Stimulated activated naive CD4-positive, alpha-beta T cell (primary cell): ENCODE data around the gene ZNF804A.
"Not testable (repeated sequence)": the region's sequence is repeated elsewhere in the genome, so short reads cannot be mapped to it uniquely, and the experiment has no call there.

ENCODE experiments used
- DNase-seq, 6 experiments: peaks; one replicate each; lab custom pipeline; 2025; lab: John Stamatoyannopoulos, UW

Gene ZNF804A

DNA sequence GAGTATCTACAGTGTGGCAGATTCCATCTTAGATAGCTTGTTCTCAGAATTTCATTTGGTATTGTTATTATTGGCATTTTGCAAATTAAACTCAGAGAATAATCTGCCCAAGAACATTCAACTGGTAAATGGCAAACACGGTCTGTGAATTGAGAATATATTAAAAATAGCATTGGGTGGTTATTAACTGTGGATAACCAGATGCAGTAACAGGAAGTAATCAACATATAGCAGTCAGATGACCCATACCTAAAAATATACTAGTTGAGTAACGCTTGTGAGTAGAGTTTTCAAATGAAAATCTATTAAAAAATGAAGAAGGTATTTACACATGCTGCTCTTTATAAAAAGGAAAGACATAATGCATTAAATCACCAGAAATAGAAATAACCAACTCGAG is 129.5 kb downstream of the ZNF804A start:
- DNase-seq = no peak

DNA sequence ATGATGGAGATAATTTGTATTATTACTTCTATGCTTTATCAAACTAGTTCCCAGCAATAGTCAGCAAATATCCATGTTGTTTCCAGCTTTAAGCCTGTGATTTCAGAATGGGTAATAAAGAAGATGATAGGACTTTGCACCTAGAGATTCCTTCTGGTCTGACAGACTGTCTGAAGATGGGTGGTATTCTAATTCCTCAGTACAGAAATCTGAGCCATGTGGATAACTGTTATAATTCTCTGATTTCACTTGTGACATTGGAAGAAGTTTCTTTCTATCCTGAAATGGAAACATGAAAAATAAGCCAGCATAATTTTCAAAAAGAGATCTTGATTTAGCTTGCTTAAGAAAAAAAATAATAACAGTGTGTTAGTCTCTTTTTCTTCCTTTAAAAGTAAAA is 130.1 kb downstream of the ZNF804A start:
- no peak for DNase-seq

DNA sequence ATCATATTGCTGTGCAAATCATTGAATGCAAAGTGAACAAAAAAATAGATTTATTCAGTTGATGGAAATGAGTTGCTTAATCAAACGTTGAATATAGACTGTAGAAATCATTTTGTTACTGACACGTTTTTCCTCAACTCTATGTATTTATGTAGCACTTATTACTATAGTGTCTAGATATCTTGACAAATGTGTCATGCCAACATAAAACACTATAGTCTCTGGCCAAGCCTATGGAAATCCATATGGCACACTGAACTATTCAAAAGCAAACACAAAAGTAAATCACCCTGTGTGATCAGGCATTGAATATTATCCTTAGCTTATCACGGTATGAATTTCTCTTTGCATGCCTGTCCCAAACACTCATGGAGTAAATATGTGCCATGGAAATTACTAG is 131.3 kb downstream of the ZNF804A start:
- no peak for DNase-seq

DNA sequence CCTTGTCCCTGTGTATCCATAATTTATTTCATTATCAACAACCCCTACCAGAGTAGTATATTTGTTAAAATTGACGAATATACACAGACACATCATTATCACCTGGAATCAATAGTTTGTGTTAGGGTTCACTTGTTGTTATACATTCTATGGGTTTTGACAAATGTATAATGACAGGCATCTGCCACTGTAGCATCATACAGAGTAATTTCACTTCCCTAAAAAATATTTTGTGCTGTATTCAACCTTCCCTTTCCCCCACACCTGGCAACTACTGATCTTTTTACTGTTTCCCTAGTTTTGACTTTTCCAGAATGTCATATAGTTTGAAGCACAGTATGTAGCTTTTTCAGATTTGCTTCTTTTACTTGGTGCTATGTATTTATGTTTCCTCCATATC is 132.0 kb downstream of the ZNF804A start:
- no peak for DNase-seq

DNA sequence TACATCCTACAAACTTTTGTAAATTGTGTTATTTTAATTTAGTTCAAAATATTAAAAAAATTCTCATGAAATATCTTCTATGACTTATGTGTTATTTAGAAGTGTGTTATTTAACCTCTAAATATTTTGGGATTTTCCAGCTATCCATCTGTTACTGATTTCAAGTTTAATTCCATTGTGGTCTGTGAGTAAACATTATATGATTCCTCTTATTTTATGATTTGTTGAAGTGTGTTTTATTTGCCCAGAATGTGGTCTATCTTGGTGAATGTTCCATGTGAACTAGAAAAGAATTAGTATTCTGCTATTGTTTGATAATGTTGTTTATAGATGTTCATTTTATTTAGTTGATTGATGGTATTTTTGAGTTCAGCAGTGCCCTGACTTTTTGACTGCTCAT is 136.0 kb downstream of the ZNF804A start:
- DNase-seq = no peak

DNA sequence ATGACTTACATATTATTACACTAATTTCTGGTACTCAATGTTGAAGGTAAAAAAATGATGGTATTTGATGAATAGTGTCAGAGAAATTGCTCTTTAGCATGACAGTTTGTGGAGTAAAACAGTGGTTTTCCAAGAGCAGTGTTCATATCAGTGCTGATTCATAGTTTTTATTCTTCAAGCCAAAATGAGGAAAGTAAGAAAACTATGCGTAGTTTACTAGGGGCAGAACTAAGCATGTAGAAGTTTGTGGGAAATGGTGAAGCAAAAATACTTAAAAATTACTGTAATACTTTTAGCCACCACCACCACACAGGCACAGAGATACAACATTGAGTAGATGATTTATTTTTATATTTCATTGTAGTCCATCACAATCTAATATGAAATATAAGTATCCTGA is 137.3 kb downstream of the ZNF804A start:
- no peak for DNase-seq

DNA sequence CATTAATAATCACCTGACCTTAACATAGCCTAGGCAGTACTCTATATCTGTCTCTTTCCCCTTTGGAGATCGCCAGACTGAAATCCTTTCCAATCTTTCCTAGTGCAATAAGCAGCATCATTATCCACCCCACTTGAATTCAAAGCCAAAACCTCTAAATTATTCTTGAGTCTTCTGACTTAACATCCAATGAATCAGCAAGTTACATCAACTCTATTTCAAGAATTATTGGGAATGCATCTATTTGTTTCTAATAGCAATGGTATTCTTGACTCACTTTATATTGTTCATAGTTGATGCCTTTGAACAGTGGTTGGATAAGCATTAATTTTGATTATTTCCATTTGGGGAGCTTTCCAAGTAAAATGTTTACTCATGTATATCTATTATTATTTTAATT is 144.8 kb downstream of the ZNF804A start:
- no peak for DNase-seq

DNA sequence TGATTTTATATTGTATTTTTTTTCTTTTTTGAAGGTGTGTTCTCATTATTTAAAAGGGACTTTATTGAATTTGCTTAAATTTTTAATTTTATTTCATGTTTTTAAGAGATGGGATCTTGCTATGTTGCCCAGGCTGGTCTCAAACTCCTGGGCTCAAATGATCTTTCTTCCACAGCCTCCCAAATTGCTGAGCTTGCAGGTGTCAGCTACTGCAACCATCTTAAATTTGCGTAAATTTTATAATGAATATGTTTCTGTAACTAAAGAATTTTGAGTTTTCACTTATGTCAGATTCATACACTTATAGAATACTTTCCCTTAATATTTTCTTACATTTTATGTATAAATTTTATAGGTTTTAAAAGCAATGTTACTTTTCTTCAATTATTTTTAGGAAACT is 157.8 kb downstream of the ZNF804A start:
- DNase-seq = no peak

DNA sequence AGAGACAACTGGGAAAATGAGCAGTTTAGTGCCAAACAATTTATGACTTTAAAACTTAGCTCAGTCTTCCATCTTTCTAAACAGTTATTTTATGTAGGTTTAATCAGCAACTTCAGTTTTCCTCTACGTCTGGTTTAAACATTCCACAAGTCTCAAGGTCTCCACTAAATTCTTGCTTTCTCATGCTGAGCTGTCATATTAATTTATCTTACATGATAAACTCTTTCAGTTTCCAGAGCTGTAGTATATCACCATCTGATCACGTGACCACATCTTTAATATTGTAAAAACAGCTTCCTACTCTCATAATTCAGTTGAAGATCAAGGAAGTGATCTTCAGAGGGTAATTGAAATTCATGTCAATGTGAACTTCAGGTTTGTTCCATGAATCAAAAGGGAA is 158.6 kb downstream of the ZNF804A start:
- DNase-seq = no peak

DNA sequence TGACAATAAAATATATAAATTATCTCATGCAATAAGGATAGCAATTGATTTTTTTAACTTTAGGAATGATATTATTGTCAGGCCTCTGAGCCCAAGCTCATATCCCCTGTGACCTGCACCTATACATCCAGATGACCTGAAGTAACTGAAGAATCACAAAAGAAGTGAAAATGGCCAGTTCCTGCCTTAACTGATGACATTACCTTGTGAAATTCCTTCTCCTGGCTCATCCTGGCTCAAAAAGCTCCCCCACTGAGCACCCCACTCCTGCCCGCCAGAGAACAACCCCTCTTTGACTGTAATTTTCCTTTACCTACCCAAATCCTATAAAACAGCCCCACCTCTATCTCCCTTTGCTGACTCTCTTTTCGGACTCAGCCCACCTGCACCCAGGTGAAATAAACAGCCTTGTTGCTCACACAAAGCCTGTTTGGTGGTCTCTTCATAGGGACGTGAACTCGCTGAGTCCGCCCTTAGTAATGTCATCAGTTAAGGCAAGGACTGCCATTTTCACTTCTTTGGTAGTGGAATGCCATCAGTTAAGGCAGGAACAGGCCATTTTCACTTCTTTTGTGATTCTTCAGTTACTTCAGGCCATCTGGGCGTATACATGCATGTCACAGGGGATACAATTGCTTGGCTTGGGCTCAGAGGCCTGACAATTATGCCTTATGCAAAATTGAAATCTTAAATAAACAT is 161.4 kb downstream of the ZNF804A start:
- DNase-seq = not testable (repeated sequence)

DNA sequence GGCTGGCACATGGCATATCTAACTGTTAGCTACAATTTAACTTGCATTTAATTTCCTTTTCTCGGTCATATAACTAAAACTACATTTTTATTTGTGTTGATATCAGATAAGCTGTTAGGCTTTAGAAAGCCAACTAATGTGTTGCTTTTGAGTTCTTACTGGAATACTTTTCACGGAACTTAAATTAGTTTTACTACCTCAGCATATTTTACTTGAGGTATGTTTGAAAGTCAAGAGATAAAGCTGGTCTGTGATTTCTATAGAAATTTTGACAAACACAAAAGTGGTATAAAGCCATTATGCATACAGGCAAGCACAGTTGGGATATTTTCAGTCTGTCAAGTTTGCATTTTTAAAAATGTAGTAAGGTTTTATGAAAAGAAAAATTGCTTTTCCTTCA is 162.6 kb downstream of the ZNF804A start:
- no peak for DNase-seq

DNA sequence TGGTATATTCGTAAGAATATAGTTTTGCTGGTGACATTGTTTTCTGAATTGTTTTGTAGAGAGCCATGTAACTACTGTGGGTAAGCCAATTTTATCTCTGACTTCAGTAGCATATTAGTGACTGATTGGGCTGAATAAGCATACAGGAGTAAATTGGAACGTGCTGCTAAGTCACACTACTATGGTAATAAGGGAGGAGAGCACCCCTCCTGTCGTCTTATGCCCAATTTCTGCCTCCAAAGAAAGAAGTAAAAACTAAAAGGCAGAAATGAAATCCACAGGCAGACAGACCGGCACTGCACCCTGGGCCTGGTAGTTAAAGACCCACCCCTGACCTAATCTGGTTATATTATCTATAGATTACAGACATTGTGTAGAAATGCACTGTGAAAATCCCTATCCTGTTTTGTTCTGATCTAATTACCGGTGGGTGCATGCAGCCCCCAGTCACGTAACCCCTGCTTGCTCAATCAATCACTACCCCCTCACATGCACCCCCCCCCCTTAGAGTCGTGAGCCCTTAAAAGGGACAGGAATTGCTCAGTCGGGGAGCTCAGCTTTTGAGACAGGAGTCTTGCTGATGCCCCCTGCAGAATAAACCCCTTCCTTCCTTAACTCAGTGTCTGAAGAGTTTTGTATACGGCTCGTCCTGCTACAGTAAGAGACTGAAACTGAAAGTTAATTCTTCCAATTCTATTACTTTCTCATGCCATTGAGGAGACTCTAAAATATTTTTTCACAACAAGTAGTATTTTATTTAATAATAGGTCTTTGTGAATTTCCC is 167.0 kb downstream of the ZNF804A start:
- DNase-seq = no peak

DNA sequence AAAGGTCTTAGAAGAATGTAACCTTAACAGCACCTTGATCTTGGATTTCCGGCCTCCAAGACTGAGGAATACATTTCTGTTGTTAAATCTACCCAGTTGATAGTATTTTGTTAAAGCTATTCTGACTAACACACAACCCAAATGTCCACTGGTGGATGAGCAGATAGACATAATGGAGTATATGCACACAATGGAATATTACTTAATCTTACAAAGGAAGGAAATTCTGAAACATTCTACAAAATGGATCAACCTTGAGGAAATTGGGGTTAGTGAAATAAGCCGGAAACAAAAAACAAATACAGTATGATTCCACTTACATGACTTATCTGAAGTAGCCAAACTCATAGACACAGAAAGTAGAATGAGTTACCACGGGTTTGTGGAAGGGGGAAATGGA is 168.7 kb downstream of the ZNF804A start:
- DNase-seq = no peak

DNA sequence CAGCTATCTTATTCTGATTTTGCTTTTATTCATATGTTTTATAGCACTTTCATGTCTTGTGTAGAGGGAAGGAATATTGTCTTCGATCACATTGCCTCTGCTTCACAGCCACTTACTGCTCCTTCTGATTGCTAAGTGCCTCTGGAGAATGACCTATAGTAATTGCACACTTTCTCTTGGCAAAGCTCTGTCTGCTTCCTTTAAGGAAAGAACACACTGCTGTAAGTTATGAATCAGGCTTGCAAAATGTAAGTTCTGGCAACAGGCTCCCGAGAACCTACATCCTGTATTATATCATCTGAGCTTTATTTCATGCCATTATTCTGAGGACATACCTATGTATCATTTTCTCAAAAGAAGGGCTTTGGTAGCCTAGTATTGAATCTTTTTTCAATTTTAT is 170.7 kb downstream of the ZNF804A start:
- DNase-seq = no peak

DNA sequence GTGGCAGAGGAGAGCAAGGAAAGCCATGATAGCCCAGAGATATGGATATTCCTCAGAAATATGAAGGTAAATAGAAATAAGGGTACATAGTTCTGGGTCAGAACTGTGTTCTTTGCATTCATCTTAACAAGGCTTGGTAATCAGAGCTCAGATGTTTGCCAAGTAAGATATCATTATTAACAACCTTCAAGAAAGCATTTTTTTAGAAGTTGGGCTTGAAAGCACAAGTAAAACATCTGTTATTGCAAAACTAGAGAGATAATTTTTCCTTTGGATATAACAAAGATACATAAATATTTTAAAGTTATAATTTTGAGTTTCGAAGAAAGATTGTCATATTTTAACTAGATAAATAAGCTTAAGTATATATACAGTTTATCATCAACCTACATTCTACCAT is 171.4 kb downstream of the ZNF804A start:
- DNase-seq = no peak

DNA sequence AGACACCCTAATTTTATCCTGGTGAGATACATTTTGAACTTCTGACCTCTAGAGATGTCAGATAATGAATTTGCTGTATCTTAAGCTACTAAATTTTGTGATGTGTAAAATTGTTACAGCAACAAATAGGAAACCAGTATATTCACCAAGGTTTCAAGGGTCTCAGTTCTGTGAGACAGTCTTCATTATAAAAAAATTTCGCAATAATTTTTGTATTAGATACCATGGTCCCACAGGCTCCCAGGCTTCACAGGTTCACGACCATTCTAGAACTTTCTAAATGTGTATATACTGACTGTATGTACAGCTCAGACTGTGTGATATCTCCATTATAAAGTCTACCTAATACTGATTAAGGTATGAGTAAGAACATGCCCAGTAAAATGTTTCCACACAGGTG is 181.4 kb downstream of the ZNF804A start:
- no peak for DNase-seq

DNA sequence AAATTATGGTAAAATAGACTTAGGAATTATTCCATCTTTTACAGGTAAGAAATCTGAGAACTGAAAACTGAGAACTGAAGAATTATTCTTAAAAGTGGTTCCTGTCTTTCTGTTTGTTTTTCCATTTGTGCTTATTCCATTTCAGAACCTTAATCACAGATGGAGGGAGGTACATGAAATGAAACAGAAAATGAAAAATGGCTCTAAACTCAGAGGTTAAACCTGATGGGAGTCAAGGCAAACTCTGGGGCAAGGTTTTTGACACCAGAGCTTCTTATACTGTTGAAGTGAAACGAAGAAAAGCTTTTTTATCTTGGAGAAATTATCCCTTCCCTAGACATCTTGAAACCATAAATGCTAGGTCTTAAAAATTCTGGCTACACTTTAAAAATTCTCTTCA is 182.1 kb downstream of the ZNF804A start:
- no peak for DNase-seq

DNA sequence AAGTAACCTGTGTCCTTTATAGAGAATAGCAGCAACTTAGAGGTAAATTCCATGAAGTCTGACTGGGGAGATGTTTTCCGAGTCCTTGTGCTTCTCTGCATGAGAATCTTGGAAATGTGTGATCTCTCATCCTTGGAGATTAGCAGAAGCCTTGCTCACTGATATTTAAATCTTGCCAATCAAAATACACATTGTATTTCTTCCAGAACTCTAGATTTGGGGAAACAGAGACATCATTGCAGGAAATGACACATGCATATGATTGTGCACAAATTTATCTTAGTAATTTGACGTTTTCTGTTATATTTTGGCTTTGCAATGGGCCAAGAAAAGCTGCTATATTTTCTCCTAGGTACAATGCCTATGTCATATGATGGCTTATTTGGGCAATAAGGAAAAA is 182.6 kb downstream of the ZNF804A start:
- DNase-seq = no peak

DNA sequence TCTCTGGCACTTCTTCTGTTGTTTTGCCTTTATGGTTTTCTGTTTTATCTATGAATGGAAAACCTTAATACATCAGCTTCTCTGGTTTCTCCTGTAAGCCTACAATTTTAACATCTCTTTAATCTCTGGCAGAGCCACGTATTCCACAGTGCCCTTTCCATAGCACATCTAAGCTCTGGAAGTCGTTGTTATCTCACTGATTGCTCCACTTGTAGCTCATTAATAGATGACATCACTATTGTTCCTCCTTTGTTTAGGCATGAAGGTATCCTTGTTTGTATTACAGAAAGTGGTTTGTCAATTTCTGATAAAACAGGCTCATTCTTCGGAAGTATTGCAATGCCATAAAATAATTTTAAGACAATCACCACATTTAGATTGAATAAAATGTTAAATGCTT is 185.2 kb downstream of the ZNF804A start:
- no peak for DNase-seq

DNA sequence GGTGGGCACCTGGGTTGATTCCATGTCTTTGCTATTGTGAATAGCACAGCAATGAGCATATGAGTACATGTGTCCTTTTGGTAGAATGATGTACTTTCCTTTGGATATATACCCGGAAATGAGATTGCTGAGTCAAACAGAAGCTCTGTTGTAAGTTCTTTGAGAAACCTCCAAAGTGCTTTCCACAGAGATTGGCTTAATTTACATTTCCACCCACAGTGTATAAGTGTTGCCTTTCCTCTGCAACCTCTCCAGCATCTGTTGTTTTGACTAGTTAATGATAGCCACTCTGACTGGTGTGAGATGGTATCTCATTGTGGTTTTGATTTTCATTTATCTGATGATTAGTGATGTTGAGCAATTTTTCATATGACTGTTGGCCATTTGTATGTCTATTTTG is 194.8 kb downstream of the ZNF804A start:
- no peak for DNase-seq

DNA sequence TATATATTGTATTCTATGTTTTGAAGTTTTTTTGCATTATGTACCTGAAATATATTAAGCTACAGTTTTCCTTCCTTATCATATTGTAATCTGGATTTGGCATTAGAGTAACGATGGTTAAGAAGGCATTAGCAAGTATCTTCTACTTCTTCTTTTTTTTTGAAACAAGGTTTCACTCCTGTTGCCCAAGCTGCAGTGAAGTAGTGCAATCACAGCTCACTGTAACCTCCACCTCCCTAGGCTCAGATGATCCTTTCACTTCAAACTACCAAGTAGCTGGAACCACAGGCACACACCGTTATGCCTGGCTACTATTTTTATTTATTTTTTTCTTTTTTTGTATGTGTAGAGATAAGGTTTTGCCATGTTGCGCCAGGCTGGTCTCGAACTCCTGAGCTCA is 201.1 kb downstream of the ZNF804A start:
- no peak for DNase-seq

DNA sequence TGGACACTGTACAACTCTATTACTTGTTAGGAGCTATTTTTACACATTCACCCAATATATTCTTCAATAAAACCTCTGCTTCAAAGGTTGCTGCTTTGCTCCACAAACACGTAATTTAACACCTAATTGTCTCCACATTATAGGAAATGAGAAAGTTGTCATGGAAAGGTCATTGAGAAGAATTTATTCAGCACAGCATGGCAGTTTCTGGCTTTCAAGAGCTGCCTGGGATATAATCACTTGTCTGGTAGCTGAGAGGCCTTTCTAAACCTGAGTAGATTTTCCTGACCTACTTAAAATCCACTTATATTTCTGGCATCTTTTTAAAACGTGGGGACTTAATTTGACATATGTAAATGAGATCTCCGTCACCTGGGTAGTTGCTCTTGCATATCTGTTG is 216.1 kb downstream of the ZNF804A start:
- DNase-seq = no peak

DNA sequence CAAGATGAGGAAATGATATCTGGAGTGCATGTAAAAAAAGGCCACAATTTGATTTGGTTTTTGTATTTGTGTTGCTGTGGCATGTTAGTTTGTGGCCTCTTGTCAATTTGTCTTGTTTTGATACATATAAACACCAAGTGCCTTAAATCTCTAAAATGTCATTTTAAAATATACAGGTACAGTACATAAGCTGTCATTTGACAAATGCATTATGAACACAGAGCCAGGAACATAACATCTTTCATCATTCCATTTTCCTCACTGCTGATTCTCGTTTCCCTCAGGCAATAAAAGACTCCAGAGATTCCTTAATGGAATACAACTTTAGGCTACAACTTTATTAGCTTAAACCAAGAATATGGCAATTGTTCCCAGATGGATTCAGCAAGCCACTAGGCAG is 217.5 kb downstream of the ZNF804A start:
- DNase-seq = no peak

DNA sequence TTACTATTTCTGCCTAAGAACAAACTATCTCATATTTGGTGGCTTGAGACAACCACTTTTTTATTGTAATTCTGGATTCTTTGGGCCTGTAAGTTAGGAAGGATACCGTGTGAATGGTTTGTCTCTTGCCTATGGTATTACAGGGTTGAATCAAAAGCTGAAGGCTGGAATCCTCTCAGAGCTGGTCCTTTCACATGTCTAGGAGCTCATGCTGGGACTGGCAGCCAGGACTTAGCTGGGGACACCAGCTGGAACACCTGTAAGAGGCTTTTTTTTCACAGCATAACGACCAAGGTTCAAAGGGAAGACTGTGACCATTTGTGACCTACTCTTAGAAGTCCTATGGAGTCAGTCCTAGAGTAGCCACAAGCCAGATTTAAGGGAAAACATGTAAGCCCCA is 226.3 kb downstream of the ZNF804A start:
- no peak for DNase-seq
